Neural crest cell (in vitro differentiated cells): ENCODE measurements around the gene CATSPERZ. TPM values are rescaled to one million over a fixed set of nuclear protein-coding genes. Genes with fewer than 3 reads are reported as not detected.

Experiments used
- DNase-seq: peaks from one replicate; pipeline ENCODE4 v3.0.0; 2021; ENCODE audit warnings: low read depth, mixed read lengths, low spot score
- H3K27ac Mint-ChIP-seq: one replicate; pipeline ENCODE4 v1.8.0; 2021; ENCODE audit warnings: mild to moderate bottlenecking, mixed read lengths; ENCODE audit not compliant: unreplicated experiment
- H3K27me3 Mint-ChIP-seq: 2 replicates; pipeline ENCODE4 v1.8.0; 2021; ENCODE audit warnings: low read depth, mild to moderate bottlenecking, mixed read lengths
- H3K36me3 Mint-ChIP-seq: 2 replicates; pipeline ENCODE4 v1.8.0; 2021; ENCODE audit warnings: low read depth, mild to moderate bottlenecking, mixed read lengths
- H3K4me1 Mint-ChIP-seq: 2 replicates; pipeline ENCODE4 v1.8.0; 2021; ENCODE audit warnings: mixed read lengths
- H3K4me3 Mint-ChIP-seq: one replicate; pipeline ENCODE4 v1.8.0; 2021; ENCODE audit warnings: mild to moderate bottlenecking, mixed read lengths
- H3K9me3 Mint-ChIP-seq: 2 replicates; pipeline ENCODE4 v1.8.0; 2021; ENCODE audit warnings: mixed read lengths
- CTCF ChIP-seq: fragments of 200-600 bp; sonication (generic); conservative IDR thresholded peaks from 2 replicates; pipeline ENCODE4 v1.5.0; 2021; ENCODE audit warnings: antibody characterized with exemption, mild to moderate bottlenecking
- total RNA-seq: library from RNA; stranded (reverse); gene quantifications from 2 replicates; pipeline ENCODE4 v1.2.1, GENCODE V29; 2021

CATSPERZ gene
- total RNA-seq, 1 donor from 2014 or later = not detected

DNA sequence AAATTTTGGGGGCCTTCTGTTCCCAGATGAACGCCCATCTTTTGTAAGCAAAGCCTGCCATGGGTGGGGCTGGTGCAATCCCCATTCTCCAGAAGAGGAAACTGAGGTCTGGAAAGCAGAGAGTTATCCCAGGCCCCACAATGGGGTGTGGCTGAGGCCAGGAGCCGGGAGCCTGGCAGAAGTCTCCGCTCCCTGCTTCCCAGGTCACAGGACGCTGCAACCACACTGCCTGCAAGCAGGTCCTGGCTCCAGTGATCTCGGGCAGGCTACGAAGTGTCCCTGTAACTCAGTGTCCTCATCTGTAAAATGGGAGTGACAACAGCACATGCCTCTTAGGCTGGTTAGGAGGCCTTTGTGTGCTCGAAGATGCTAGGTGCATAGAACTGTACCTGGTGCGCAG lies 47.1 kb upstream of the CATSPERZ start:
- Mint-ChIP-seq H3K9me3 (no peaks in the 10 kb centered on the region), H3K36me3 (peaks cover 2% of the 10 kb centered on the region), H3K4me1 (peaks cover 23% of the 10 kb centered on the region), H3K4me3 (peak overlapping the region; percentile 83), H3K27me3 (no peaks in the 10 kb centered on the region), H3K27ac (no peak overlapping the region)
- no peak for DNase-seq
- TF ChIP-seq CTCF = no peak

DNA sequence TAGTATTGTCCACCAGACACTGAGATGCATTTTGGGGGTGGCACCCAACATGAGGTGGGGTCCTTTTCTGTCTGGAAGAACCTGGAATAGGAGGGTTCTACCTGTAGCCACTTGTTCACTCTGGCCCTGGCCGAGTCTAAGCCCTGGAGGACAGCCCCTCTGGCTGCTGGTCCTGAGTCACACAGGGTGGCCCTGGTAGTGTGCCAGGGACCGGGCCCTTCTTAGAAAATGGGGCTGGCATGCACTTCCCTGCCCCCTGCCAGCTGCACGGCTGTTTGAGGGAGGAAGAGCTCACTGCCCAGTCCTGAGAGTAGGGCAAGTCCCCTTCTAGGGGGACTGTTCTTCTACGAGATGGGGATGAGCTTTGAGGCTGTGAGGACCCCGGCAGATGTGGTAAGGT lies 46.7 kb upstream of the CATSPERZ start:
- DNase-seq = no peak
- Mint-ChIP-seq H3K36me3 (peaks cover 2% of the 10 kb centered on the region), H3K4me1 (peaks cover 21% of the 10 kb centered on the region), H3K4me3 (peak overlapping the region; percentile 83), H3K27me3 (no peaks in the 10 kb centered on the region), H3K27ac (no peak overlapping the region), H3K9me3 (no peaks in the 10 kb centered on the region)
- TF ChIP-seq CTCF = no peak

DNA sequence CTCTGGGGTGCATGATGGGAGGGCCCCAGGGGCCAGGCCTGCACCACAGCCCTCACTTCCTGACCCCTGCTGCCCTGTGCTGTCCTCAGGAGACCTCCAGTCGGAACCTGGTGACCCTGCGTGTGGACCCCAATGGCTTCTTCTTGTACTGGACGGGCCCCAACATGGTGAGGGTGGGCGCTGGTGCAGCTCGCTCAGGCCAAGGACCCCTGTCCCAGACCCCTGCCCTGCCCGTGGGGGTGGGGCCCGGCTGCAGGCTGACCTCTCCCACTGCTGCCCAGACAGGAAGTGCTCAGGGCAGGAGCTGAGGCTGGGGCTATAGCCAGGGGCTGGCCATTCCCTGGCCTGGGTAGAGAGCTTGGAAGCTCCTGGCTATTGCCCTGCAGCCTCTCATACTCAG lies 45.8 kb upstream of the CATSPERZ start:
- no peak overlapping the region for H3K27ac Mint-ChIP-seq
- peaks cover 4% of the 10 kb centered on the region for H3K36me3 Mint-ChIP-seq
- no peaks in the 10 kb centered on the region for H3K9me3 Mint-ChIP-seq
- DNase-seq = no peak
- TF ChIP-seq CTCF = no peak
- H3K4me1 Mint-ChIP-seq = peaks cover 22% of the 10 kb centered on the region
- no peaks in the 10 kb centered on the region for H3K27me3 Mint-ChIP-seq
- no peak overlapping the region for H3K4me3 Mint-ChIP-seq

DNA sequence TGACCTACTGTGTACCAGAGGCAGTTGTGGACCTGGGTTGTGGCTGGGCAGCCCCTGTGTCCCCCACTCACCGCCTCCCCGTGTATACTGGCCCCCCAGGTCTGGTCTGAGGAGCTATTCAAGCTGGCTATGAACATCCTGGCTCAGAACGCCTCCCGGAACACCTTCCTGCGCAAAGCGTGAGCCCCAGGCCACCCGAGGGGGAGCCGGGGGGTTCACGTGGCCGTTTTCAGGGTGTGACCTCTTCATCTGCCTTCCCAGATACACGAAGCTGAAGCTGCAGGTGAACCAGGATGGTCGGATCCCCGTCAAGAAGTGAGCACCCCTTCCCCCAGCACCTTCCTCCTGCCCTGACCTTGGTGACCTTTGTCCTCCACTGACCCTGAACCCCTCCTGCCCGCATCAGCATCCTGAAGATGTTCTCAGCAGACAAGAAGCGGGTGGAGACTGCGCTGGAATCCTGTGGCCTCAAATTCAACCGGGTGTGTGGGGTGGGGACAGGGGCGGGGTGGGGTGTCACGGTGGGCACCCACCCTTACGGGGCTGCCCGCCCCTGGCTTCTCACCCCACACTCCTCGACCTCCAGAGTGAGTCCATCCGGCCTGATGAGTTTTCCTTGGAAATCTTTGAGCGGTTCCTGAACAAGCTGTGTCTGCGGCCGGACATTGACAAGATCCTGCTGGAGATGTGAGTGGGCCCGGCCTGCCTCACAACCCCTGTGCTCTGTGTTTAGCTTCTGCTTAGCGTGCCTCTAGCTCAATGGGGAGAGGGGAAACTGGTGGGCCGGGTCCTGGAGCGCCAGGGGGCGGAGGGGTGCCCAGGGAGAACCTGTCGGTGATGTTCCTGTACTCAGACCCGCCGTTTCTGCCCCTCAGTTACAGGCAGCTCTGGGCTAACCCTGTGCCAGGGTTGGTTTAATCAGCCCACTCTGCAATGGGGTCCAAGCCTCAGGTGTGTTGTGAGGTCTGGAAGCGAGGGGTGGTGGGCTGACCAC lies 44.7 kb upstream of the CATSPERZ start:
- peak overlapping the region; percentile 19 for H3K27ac Mint-ChIP-seq
- H3K4me3 Mint-ChIP-seq = peak overlapping the region; percentile 27
- no peaks in the 10 kb centered on the region for H3K9me3 Mint-ChIP-seq
- no peak for TF ChIP-seq CTCF
- peaks cover 13% of the 10 kb centered on the region for H3K36me3 Mint-ChIP-seq
- DNase-seq = no peak
- no peaks in the 10 kb centered on the region for H3K27me3 Mint-ChIP-seq
- H3K4me1 Mint-ChIP-seq = peaks cover 23% of the 10 kb centered on the region

GRCh38 chr11:64256300-64256699 lies 43.9 kb upstream of the CATSPERZ start:
- Mint-ChIP-seq H3K4me1 (peaks cover 23% of the 10 kb centered on the region), H3K4me3 (no peak overlapping the region), H3K36me3 (peaks cover 13% of the 10 kb centered on the region), H3K27ac (no peak overlapping the region), H3K9me3 (no peaks in the 10 kb centered on the region), H3K27me3 (no peaks in the 10 kb centered on the region)
- no peak for DNase-seq
- TF ChIP-seq CTCF = no peak
